Measurements from ENCODE around the gene SRPK1.

DNA sequence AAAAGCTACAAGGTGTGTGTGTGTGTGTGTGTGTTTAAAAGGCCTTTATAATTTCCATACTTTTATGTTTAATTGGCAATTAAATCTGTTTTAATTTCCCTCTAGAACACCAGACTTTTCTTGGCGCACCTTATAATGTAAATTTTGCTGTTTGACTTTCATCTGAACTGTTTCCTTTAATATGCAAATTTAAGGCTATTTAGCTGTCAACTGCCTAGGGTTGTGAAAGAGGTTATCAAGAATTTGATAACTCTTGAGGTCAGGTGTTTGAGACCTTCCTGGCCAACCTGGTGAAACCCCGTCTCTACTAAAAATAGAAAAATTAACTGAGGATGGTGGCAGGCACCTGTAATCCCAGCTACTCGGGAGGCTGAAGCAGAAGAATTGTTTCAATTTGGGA is 119.8 kb downstream of the SRPK1 start:
- TF ChIP-seq POLR2A (IDR thresholded peaks at IDR 0.05; ENCODE audit: low read depth): no peak
- TF ChIP-seq, protein P1, sequence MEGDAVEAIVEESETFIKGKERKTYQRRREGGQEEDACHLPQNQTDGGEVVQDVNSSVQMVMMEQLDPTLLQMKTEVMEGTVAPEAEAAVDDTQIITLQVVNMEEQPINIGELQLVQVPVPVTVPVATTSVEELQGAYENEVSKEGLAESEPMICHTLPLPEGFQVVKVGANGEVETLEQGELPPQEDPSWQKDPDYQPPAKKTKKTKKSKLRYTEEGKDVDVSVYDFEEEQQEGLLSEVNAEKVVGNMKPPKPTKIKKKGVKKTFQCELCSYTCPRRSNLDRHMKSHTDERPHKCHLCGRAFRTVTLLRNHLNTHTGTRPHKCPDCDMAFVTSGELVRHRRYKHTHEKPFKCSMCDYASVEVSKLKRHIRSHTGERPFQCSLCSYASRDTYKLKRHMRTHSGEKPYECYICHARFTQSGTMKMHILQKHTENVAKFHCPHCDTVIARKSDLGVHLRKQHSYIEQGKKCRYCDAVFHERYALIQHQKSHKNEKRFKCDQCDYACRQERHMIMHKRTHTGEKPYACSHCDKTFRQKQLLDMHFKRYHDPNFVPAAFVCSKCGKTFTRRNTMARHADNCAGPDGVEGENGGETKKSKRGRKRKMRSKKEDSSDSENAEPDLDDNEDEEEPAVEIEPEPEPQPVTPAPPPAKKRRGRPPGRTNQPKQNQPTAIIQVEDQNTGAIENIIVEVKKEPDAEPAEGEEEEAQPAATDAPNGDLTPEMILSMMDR (IDR thresholded peaks at IDR 0.05): no peak
- TF ChIP-seq EP300 (IDR thresholded peaks at IDR 0.05): no peak

Measured in esophagus muscularis mucosa (tissue), 4 donors.